H1 (cell line): ENCODE measurements around the gene PIWIL1. TPM values are rescaled to one million over a fixed set of nuclear protein-coding genes. Genes with fewer than 3 reads are reported as not detected.

Source experiments
- CTCF ChIA-PET: fragments of 300-600 bp; sonication (Branson Sonifier 250); formaldehyde crosslinking; loops from one replicate; lab custom pipeline; 2021; ENCODE audit not compliant: partially characterized antibody; lab: Charles Lee
- POLR2A ChIA-PET: fragments of 300-600 bp; sonication (Branson Sonifier 250); formaldehyde crosslinking; loops from one replicate; lab custom pipeline; 2021; ENCODE audit warnings: inconsistent platforms; ENCODE audit not compliant: partially characterized antibody; lab: Charles Lee
- DNase-seq, 2 experiments: peaks; one replicate each; pipeline versions ENCODE4 v3.0.0 to v3.0.0-alpha.2; 2010 to 2022; ENCODE audit warnings: low spot score in 2 of 2, low read depth in 1 of 2, mixed read lengths in 1 of 2
- FAIRE-seq: peaks from 2 replicates; lab custom pipeline; 2011; peaks lifted over from hg19 to GRCh38; lab: Jason Lieb, UNC
- H2AFZ ChIP-seq: 2 replicates; pipeline ENCODE4 v1.8.1; 2012; ENCODE audit warnings: low read length, inconsistent platforms
- H2AK5ac ChIP-seq: 2 replicates; pipeline ENCODE4 v1.6.1; 2013; ENCODE audit warnings: low read depth, low read length
- H2BK120ac ChIP-seq: replicated peaks from 2 replicates; pipeline ENCODE3; 2013; ENCODE audit warnings: low read depth, low read length, inconsistent platforms
- H2BK12ac ChIP-seq: 2 replicates; pipeline ENCODE4 v1.6.1; 2013; ENCODE audit warnings: low read depth, low read length
- H2BK15ac ChIP-seq: 2 replicates; pipeline ENCODE4 v1.6.1; 2013; ENCODE audit warnings: low read length
- H2BK20ac ChIP-seq: 2 replicates; pipeline ENCODE4 v1.6.1; 2013; ENCODE audit warnings: low read length
- H2BK5ac ChIP-seq: 2 replicates; pipeline ENCODE4 v1.6.1; 2013; ENCODE audit warnings: low read depth, low read length
- H3K14ac ChIP-seq: 2 replicates; pipeline ENCODE4 v1.6.1; 2013; ENCODE audit warnings: inconsistent platforms; ENCODE audit not compliant: insufficient read length
- H3K18ac ChIP-seq: 2 replicates; pipeline ENCODE4 v1.6.1; 2013; ENCODE audit warnings: low read length; ENCODE audit errors: extremely low read depth
- H3K23ac ChIP-seq: 2 replicates; pipeline ENCODE4 v1.6.1; 2013; ENCODE audit warnings: inconsistent platforms; ENCODE audit not compliant: insufficient read length
- H3K23me2 ChIP-seq: 2 replicates; pipeline ENCODE4 v1.6.1; 2013; ENCODE audit warnings: low read depth, low read length
- H3K27ac ChIP-seq: 2 replicates; pipeline ENCODE4 v1.6.1; 2011; ENCODE audit warnings: low read depth, low read length, inconsistent platforms
- H3K27me3 ChIP-seq, 4 experiments: replicated peaks in 1 of 4; 1 replicate in 1 of 4; 2 replicates in 3 of 4; pipeline versions ENCODE4 v1.6.1 to v1.8.1; 2011 to 2013; ENCODE audit warnings: low read length in 3 of 4, mild to moderate bottlenecking in 3 of 4, inconsistent platforms in 2 of 4, mixed read lengths in 2 of 4, moderate library complexity in 1 of 4; ENCODE audit not compliant: control insufficient read depth in 3 of 4, insufficient read depth in 3 of 4; ENCODE audit errors: extremely low read depth in 1 of 4
- H3K36me3 ChIP-seq, 4 experiments: 2 replicates each; pipeline versions ENCODE4 v1.6.1 to v1.8.1; 2011 to 2013; ENCODE audit warnings: mild to moderate bottlenecking in 4 of 4, low read length in 3 of 4, moderate library complexity in 2 of 4, control low read depth in 1 of 4, inconsistent platforms in 1 of 4; ENCODE audit not compliant: insufficient read depth in 4 of 4, control insufficient read depth in 2 of 4
- H3K4ac ChIP-seq: replicated peaks from 2 replicates; pipeline ENCODE3; 2013; ENCODE audit warnings: low read length, low read depth, mixed read lengths, inconsistent platforms; ENCODE audit not compliant: insufficient read length
- H3K4me1 ChIP-seq, 4 experiments: replicated peaks in 1 of 4; 1 replicate in 1 of 4; 2 replicates in 3 of 4; pipeline versions ENCODE4 v1.6.1 to v1.8.1; 2011 to 2013; ENCODE audit warnings: low read length in 3 of 4, inconsistent platforms in 2 of 4, mixed read lengths in 1 of 4; ENCODE audit not compliant: insufficient read depth in 4 of 4, control insufficient read depth in 3 of 4
- H3K4me2 ChIP-seq, 2 experiments: 2 replicates each; pipeline versions ENCODE4 v1.6.1 to v1.8.1; 2011 to 2013; ENCODE audit warnings: low read depth in 2 of 2, low read length in 2 of 2, control low read depth in 1 of 2, inconsistent platforms in 1 of 2, mild to moderate bottlenecking in 1 of 2; ENCODE audit not compliant: insufficient read depth in 1 of 2
- H3K4me3 ChIP-seq, 4 experiments: fragments of 200-600, 300-600 bp in 1 of 4; sonication (generic), shearing (Covaris generic), sonication (Bioruptor Twin) in 1 of 4; 2 replicates each; pipeline versions ENCODE4 v1.5.1 to v1.8.1; 2011 to 2016; ENCODE audit warnings: low read length in 4 of 4, low read depth in 3 of 4, control low read depth in 2 of 4, inconsistent platforms in 2 of 4, mild to moderate bottlenecking in 2 of 4, mixed read lengths in 1 of 4, moderate library complexity in 1 of 4; ENCODE audit not compliant: insufficient read depth in 2 of 4; ENCODE audit errors: extremely low read depth in 1 of 4
- H3K56ac ChIP-seq: replicated peaks from 2 replicates; pipeline ENCODE3; 2013; ENCODE audit warnings: low read depth, mild to moderate bottlenecking, mixed read lengths, low read length, inconsistent platforms; ENCODE audit not compliant: insufficient read length
- H3K79me1 ChIP-seq: 2 replicates; pipeline ENCODE4 v1.6.1; 2013; ENCODE audit warnings: low read depth, low read length, control low read depth
- H3K79me2 ChIP-seq, 2 experiments: 2 replicates each; pipeline versions ENCODE4 v1.6.1 to v1.8.1; 2012 to 2013; ENCODE audit warnings: low read length in 2 of 2, mild to moderate bottlenecking in 2 of 2, inconsistent platforms in 1 of 2; ENCODE audit not compliant: insufficient read depth in 2 of 2, control insufficient read depth in 1 of 2
- H3K9ac ChIP-seq, 4 experiments: replicated peaks in 1 of 4; 1 replicate in 1 of 4; 2 replicates in 3 of 4; pipeline versions ENCODE4 v1.6.1 to v1.8.1; 2011 to 2013; ENCODE audit warnings: low read depth in 3 of 4, low read length in 3 of 4, control low read depth in 2 of 4, mild to moderate bottlenecking in 2 of 4, moderate library complexity in 2 of 4, inconsistent platforms in 1 of 4; ENCODE audit errors: extremely low read depth in 1 of 4
- H3K9me3 ChIP-seq, 2 experiments: 2 replicates each; pipeline versions ENCODE4 v1.6.1 to v1.8.1; 2012 to 2013; ENCODE audit warnings: mild to moderate bottlenecking in 2 of 2, moderate library complexity in 2 of 2, control low read depth in 1 of 2, inconsistent platforms in 1 of 2, low read depth in 1 of 2, low read length in 1 of 2, mixed read lengths in 1 of 2; ENCODE audit not compliant: insufficient read depth in 2 of 2
- H4K20me1 ChIP-seq, 2 experiments: replicated peaks in 1 of 2; 2 replicates each; pipeline versions ENCODE3 to v1.8.1; 2011 to 2013; ENCODE audit warnings: inconsistent platforms in 2 of 2, low read length in 2 of 2, mild to moderate bottlenecking in 1 of 2; ENCODE audit not compliant: insufficient read depth in 2 of 2, control insufficient read depth in 1 of 2
- H4K5ac ChIP-seq: 2 replicates; pipeline ENCODE4 v1.6.1; 2013; ENCODE audit warnings: low read length, low read depth, mixed read lengths, inconsistent platforms; ENCODE audit not compliant: insufficient read length
- H4K8ac ChIP-seq: 2 replicates; pipeline ENCODE4 v1.8.0; 2013; ENCODE audit warnings: mild to moderate bottlenecking, moderate library complexity, low read length, inconsistent platforms; ENCODE audit not compliant: insufficient read depth; ENCODE audit errors: extremely low read depth
- H4K91ac ChIP-seq: replicated peaks from 2 replicates; pipeline ENCODE3; 2013; ENCODE audit warnings: low read length, mixed read lengths, inconsistent platforms; ENCODE audit not compliant: insufficient read length
- WGBS, 2 experiments: shearing (Covaris generic) in 1 of 2; methylation state at CpG; one replicate each; pipeline versions ENCODE4 v1.1.6 to v1.1.7; 2013 to 2015; ENCODE audit warnings: low lambda C conversion rate in 2 of 2, mixed read lengths in 2 of 2, inconsistent platforms in 1 of 2, low coverage in 1 of 2, missing lambda C conversion rate in 1 of 2; ENCODE audit not compliant: insufficient replicate concordance in 2 of 2, insufficient coverage in 1 of 2, insufficient read length in 1 of 2; ENCODE audit errors: extremely low coverage in 1 of 2, missing lambda C conversion rate in 1 of 2; 5-methylcytosine and 5-hydroxymethylcytosine counted together
- polyA plus RNA-seq, 7 experiments: library from polyadenylated mRNA; depleted of rRNA in 3 of 7; stranded (reverse) in 5 of 7; unstranded in 2 of 7; fragments of >200 nt in 5 of 7; fragments of 200-250 nt in 2 of 7; gene quantifications; 1 replicate in 5 of 7; 2 replicates in 1 of 7; 4 replicates in 1 of 7; pipeline versions ENCODE4 v1.2.1 to v1.2.3, GENCODE V29; 2011 to 2013; ENCODE audit warnings: missing spikeins in 2 of 7, mixed read lengths in 2 of 7
- total RNA-seq: library from RNA; stranded (reverse); fragmentation: NEBNext Ultra II Directional; extraction: Animal tissue kit (Norgen Biotek cat#: 25700); gene quantifications from 2 replicates; pipeline ENCODE4 v1.2.1, GENCODE V29; 2021

PIWIL1 gene
- total and polyA plus RNA-seq, 2 of the 8 experiments (the other 6 are each of a cell fraction or from before 2014, with no cell fraction given) = not detected

DNA sequence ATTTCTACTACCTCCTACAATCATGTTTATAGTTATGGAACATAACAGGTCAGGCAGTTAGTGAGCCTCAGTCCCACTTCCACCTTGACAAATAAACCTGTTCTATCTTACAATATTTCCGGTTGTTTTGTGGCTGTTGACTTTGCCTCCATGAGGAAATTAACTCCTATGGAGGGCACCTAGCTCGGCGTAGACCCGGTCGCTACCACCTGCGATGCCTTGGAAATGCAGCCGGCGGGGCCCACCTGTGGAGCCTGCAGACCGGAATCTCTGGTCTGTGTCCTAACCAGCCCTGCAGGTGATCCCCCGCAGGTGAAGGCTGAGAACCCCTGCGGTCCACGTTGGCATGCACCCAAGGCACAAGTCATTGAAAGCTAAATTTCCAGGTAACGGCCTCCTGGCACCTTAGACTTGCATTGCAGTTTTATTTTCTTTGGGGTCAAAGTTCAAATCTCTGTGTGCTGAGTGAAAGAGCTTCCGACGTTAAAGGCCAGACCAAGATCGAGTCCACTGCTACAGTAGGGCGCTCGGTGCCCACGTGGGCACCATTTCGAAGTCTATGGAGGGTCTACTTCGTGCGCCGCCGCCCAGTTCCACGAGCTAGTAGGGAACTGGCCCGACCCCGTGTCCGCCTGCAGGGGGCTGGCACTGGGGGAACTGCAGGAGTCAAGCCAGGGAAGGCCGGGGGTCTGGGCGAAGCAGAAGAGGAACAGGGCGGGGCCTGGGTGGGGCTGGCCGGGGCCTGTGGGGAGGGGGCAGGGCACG, 782 bp upstream of the PIWIL1 start:
- WGBS, 2 experiments = 93% methylated on average over 28 of the region's 33 CpGs; no CpG with 5 or more reads in 1 of the 2 experiments

More for the DNA sequence above, 782 bp upstream of the PIWIL1 start:
- Histone ChIP-seq H3K79me1 (no peaks in the 10 kb centered on the region), H3K27me3 (peaks cover 0 to 8% (median 2%) of the 10 kb centered on the region in 4 experiments; a peak in 3 of 7 replicates), H3K23ac (no peak overlapping the region), H2BK15ac (no peak overlapping the region), H3K36me3 (no peaks in the 10 kb centered on the region), H3K9me3 (peaks cover 0 to 4% of the 10 kb centered on the region in 2 experiments; a peak in 1 of 4 replicates), H2BK5ac (no peak overlapping the region), H2AK5ac (no peak overlapping the region), H4K5ac (no peak overlapping the region), H2BK12ac (no peak overlapping the region), H4K20me1 (no peaks in the 10 kb centered on the region), H4K91ac (no peak overlapping the region), H4K8ac (no peak overlapping the region), H3K14ac (no peak overlapping the region), H2AFZ (no peak overlapping the region), H3K4ac (no peak overlapping the region), H3K27ac (no peak overlapping the region), H2BK120ac (no peak overlapping the region), H3K4me2 (no peak overlapping the region), H3K4me1 (peaks cover 0 to 7% (median 4%) of the 10 kb centered on the region in 4 experiments; a peak in 6 of 7 replicates), H3K18ac (no peak overlapping the region), H3K9ac (no peak overlapping the region), H3K56ac (no peak overlapping the region), H3K79me2 (no peaks in the 10 kb centered on the region), H3K23me2 (no peaks in the 10 kb centered on the region), H2BK20ac (no peak overlapping the region; the same call in 1 of the 2 replicates), H3K4me3 (no peak overlapping the region)
- POLR2A ChIA-PET = no interaction called here
- FAIRE-seq = no peak
- no peak for DNase-seq
- CTCF ChIA-PET = interaction anchor here (0.6 to 2.7 kb wide), 26 partner anchors 13 to 319 kb away, joined by 3 to 13 read pairs (median 4); no protein-coding TSS in a partner anchor
